H4 (cell line): Measurements from ENCODE around the gene ARFGEF3. TPM values are rescaled to one million over a fixed set of nuclear protein-coding genes. Genes with fewer than 3 reads are reported as not detected.
"Not testable (repeated sequence)": the region's sequence is repeated elsewhere in the genome, so short reads cannot be mapped to it uniquely, and the experiment has no call there.

Source experiments
- DNase-seq: peaks from one replicate; pipeline ENCODE4 v3.0.0-alpha.2; 2015; ENCODE audit warnings: low spot score
- total RNA-seq: library from RNA; depleted of rRNA; stranded (reverse); fragments of >200 nt; shearing (Covaris generic); gene quantifications from 2 replicates; pipeline ENCODE4 v1.2.3, GENCODE V29; 2014; rRNA removed

ARFGEF3 gene
- 0.10 and 0.23 TPM in 2 replicates for total RNA-seq

GRCh38 chr6:138161338-138162110 is at the start of gene ARFGEF3:
ARFGEF3 (plus strand) TSS chr6:138161939; CDS start chr6:138162087, 148 bp downstream.
- no peak for DNase-seq

- no peak for DNase-seq
Observed at GRCh38 chr6:138113588-138114210, 48.0 kb upstream of the ARFGEF3 start.

GRCh38 chr6:138115201-138115600 is 46.5 kb upstream of the ARFGEF3 start:
- no peak for DNase-seq

GRCh38 chr6:138115877-138116660 is 45.7 kb upstream of the ARFGEF3 start:
- peak; percentile 55 for DNase-seq

- no peak for DNase-seq
Observed at GRCh38 chr6:138116661-138116999, 45.1 kb upstream of the ARFGEF3 start.

- DNase-seq = no peak
Observed at GRCh38 chr6:138117376-138117914, 44.3 kb upstream of the ARFGEF3 start.

- DNase-seq = not testable (repeated sequence)
Observed at GRCh38 chr6:138119229-138119628, 42.5 kb upstream of the ARFGEF3 start.

- DNase-seq = no peak
Observed at GRCh38 chr6:138119976-138120375, 41.8 kb upstream of the ARFGEF3 start.

- no peak for DNase-seq
Observed at GRCh38 chr6:138124096-138124495, 37.6 kb upstream of the ARFGEF3 start.

- DNase-seq = no peak
Observed at GRCh38 chr6:138128096-138128495, 33.6 kb upstream of the ARFGEF3 start.

GRCh38 chr6:138129190-138129589 is 32.5 kb upstream of the ARFGEF3 start:
- DNase-seq = peak; percentile 21

- DNase-seq = no peak
Observed at GRCh38 chr6:138142806-138143205, 18.9 kb upstream of the ARFGEF3 start.

- no peak for DNase-seq
Observed at GRCh38 chr6:138145402-138145801, 16.3 kb upstream of the ARFGEF3 start.

- no peak for DNase-seq
Observed at GRCh38 chr6:138146544-138146943, 15.2 kb upstream of the ARFGEF3 start.

- no peak for DNase-seq
Observed at GRCh38 chr6:138155443-138155842, 6.3 kb upstream of the ARFGEF3 start.

- no peak for DNase-seq
Observed at GRCh38 chr6:138157986-138158638, 3.6 kb upstream of the ARFGEF3 start.

GRCh38 chr6:138159246-138159645 is 2.5 kb upstream of the ARFGEF3 start:
- DNase-seq = no peak

- no peak for DNase-seq
Observed at GRCh38 chr6:138160329-138161087, 1.2 kb upstream of the ARFGEF3 start.

- DNase-seq = no peak
Observed at GRCh38 chr6:138161088-138161337, 726 bp upstream of the ARFGEF3 start.

- no peak for DNase-seq
Observed at GRCh38 chr6:138162111-138162954, 594 bp downstream of the ARFGEF3 start.
